K562 (cell line): ENCODE data around the gene TUBB4B.

ENCODE experiments used
- CTBP1 ChIP-seq: fragments of 450-650 bp; IDR thresholded peaks from 2 replicates; pipeline ENCODE4 v1.6.1; 2016; ENCODE audit warnings: borderline replicate concordance
- FOXA1 ChIP-seq: fragments of 450-650 bp; IDR thresholded peaks from 2 replicates; pipeline ENCODE4 v1.6.1; 2016; ENCODE audit warnings: mild to moderate bottlenecking, borderline replicate concordance
- MEF2D ChIP-seq: conservative IDR thresholded peaks from 2 replicates; pipeline ENCODE4 v1.6.1; 2016; ENCODE audit warnings: low read depth, missing genetic modification characterization, missing compliant biosample characterization
- RNF2 ChIP-seq: sonication (generic); IDR thresholded peaks from 2 replicates; pipeline ENCODE4 v1.6.1; 2016
- THAP7 ChIP-seq: fragments of 250-450 bp; sonication (Bioruptor Pico); IDR thresholded peaks from 2 replicates; pipeline ENCODE4 v1.5.0; 2021

GRCh38 chr9:137264067-137264466 lies 23.0 kb downstream of the TUBB4B start:
- TF ChIP-seq CTBP1 (no peak), RNF2 (no peak), THAP7 (CRISPR knock-in tag) (no peak), FOXA1 (no peak), MEF2D (tag) (no peak)
